ENCODE results near the gene FLNB.

DNA sequence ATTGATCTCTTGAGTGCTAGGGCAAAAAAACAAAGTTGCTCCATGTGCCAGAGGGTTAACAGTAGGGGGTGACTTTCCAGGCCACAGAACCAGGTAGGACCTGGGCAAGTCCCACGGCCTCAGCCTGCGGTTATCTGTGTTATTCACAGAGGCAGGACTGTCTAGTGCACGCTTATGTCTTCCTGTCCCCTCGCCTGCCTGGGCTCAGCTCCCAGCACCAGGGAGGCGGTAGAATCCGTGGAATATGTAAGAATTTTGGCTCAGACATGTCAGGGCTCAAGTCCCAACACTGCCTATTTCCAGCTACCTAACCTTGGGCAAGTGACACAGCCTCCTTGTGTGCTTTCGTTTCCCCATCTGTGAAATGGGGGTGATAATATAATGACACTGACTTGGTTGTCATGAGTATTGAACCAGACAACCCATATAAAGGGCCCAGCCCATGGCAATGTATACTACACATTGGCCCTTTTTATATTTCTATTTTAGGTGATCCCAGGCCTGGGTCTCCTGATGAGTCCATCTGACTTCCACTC, 44.3 kb upstream of the FLNB start:
- TF ChIP-seq, protein P1, sequence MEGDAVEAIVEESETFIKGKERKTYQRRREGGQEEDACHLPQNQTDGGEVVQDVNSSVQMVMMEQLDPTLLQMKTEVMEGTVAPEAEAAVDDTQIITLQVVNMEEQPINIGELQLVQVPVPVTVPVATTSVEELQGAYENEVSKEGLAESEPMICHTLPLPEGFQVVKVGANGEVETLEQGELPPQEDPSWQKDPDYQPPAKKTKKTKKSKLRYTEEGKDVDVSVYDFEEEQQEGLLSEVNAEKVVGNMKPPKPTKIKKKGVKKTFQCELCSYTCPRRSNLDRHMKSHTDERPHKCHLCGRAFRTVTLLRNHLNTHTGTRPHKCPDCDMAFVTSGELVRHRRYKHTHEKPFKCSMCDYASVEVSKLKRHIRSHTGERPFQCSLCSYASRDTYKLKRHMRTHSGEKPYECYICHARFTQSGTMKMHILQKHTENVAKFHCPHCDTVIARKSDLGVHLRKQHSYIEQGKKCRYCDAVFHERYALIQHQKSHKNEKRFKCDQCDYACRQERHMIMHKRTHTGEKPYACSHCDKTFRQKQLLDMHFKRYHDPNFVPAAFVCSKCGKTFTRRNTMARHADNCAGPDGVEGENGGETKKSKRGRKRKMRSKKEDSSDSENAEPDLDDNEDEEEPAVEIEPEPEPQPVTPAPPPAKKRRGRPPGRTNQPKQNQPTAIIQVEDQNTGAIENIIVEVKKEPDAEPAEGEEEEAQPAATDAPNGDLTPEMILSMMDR (IDR thresholded peaks at IDR 0.05; ENCODE audit: insufficient read depth, low read depth, low read length), result no peak
- TF ChIP-seq EZH2 (IDR thresholded peaks at IDR 0.05; ENCODE audit: insufficient read depth, low read length), result no peak
